Osteoblast (primary cell): ENCODE measurements around the gene TMEM259. TPM values are rescaled to one million over a fixed set of nuclear protein-coding genes. Genes with fewer than 3 reads are reported as not detected.

Experiments used
- DNase-seq: peaks from one replicate; pipeline ENCODE4 v3.0.0; 2011; ENCODE audit warnings: low spot score, mixed read lengths; ENCODE audit not compliant: insufficient read length; ENCODE audit errors: missing footprints
- H2AFZ ChIP-seq: 2 replicates; pipeline ENCODE4 v1.6.0; 2011; ENCODE audit warnings: mild to moderate bottlenecking, low read length
- H3K27ac ChIP-seq: 2 replicates; pipeline ENCODE4 v1.5.1; 2011; ENCODE audit warnings: mild to moderate bottlenecking, low read depth, low read length, moderate library complexity
- H3K27me3 ChIP-seq: 2 replicates; pipeline ENCODE4 v1.6.0; 2012; ENCODE audit warnings: mild to moderate bottlenecking, control low read depth, inconsistent platforms, low read length, moderate library complexity; ENCODE audit not compliant: insufficient read depth
- H3K36me3 ChIP-seq: 2 replicates; pipeline ENCODE4 v1.5.1; 2011; ENCODE audit warnings: mild to moderate bottlenecking, low read length, control low read depth, moderate library complexity; ENCODE audit not compliant: insufficient read depth
- H3K4me1 ChIP-seq: 2 replicates; pipeline ENCODE4 v1.5.1; 2011; ENCODE audit warnings: mild to moderate bottlenecking, low read length, control low read depth, moderate library complexity; ENCODE audit not compliant: insufficient read depth
- H3K4me2 ChIP-seq: 2 replicates; pipeline ENCODE4 v1.6.0; 2011; ENCODE audit warnings: mild to moderate bottlenecking, low read length; ENCODE audit not compliant: insufficient read depth
- H3K4me3 ChIP-seq: fragments of 200-600 bp; sonication (generic); 3 replicates; pipeline ENCODE4 v1.5.1; 2012; ENCODE audit warnings: mild to moderate bottlenecking, low read length, inconsistent platforms; ENCODE audit not compliant: insufficient read depth
- H3K79me2 ChIP-seq: 2 replicates; pipeline ENCODE4 v1.6.0; 2012; ENCODE audit warnings: mild to moderate bottlenecking, low read length, control low read depth, inconsistent platforms; ENCODE audit not compliant: insufficient read depth
- H3K9me3 ChIP-seq: 2 replicates; pipeline ENCODE4 v1.5.1; 2011; ENCODE audit warnings: low read depth, low read length, control low read depth
- H4K20me1 ChIP-seq: 2 replicates; pipeline ENCODE4 v1.6.0; 2012; ENCODE audit warnings: mild to moderate bottlenecking, low read length, control low read depth; ENCODE audit not compliant: insufficient read depth
- CTCF ChIP-seq: IDR thresholded peaks from 2 replicates; pipeline ENCODE4 v1.5.1; 2011; ENCODE audit warnings: mild to moderate bottlenecking, low read depth, low read length, moderate library complexity; ENCODE audit errors: extremely low read depth
- total RNA-seq: library from RNA; depleted of rRNA; stranded (reverse); fragments of >200 nt; gene quantifications from 2 replicates; pipeline ENCODE4 v1.2.3, GENCODE V29; 2012

The TMEM259 gene
- total RNA-seq, 1 donor = 84.0 TPM

- Histone ChIP-seq H3K27me3 (no peaks in the 10 kb centered on the region), H3K36me3 (no peaks in the 10 kb centered on the region), H3K9me3 (no peaks in the 10 kb centered on the region), H4K20me1 (no peaks in the 10 kb centered on the region), H3K79me2 (peaks cover 2% of the 10 kb centered on the region), H2AFZ (no peak overlapping the region), H3K4me1 (peaks cover 6% of the 10 kb centered on the region), H3K4me2 (no peak overlapping the region), H3K27ac (no peak overlapping the region), H3K4me3 (no peak overlapping the region)
- no peak for TF ChIP-seq CTCF
- no peak for DNase-seq
Observed at GRCh38 chr19:979318-979741, 41.6 kb downstream of the TMEM259 start.

GRCh38 chr19:977058-977464 lies 43.9 kb downstream of the TMEM259 start:
- H3K79me2 ChIP-seq = no peaks in the 10 kb centered on the region
- H3K4me3 ChIP-seq = no peak overlapping the region
- no peaks in the 10 kb centered on the region for H4K20me1 ChIP-seq
- H3K36me3 ChIP-seq = peaks cover 7% of the 10 kb centered on the region
- H3K27me3 ChIP-seq = no peaks in the 10 kb centered on the region
- no peak for DNase-seq
- H3K27ac ChIP-seq = no peak overlapping the region
- TF ChIP-seq CTCF = no peak
- no peak overlapping the region for H3K4me2 ChIP-seq
- no peaks in the 10 kb centered on the region for H3K4me1 ChIP-seq
- H3K9me3 ChIP-seq = no peaks in the 10 kb centered on the region
- no peak overlapping the region for H2AFZ ChIP-seq

- no peak overlapping the region for H3K27ac ChIP-seq
- no peak overlapping the region for H3K4me2 ChIP-seq
- no peak for TF ChIP-seq CTCF
- H3K9me3 ChIP-seq = no peaks in the 10 kb centered on the region
- H3K27me3 ChIP-seq = no peaks in the 10 kb centered on the region
- no peaks in the 10 kb centered on the region for H3K4me1 ChIP-seq
- no peak overlapping the region for H3K4me3 ChIP-seq
- H3K36me3 ChIP-seq = peaks cover 8% of the 10 kb centered on the region
- no peaks in the 10 kb centered on the region for H4K20me1 ChIP-seq
- no peak overlapping the region for H2AFZ ChIP-seq
- no peaks in the 10 kb centered on the region for H3K79me2 ChIP-seq
- DNase-seq = no peak
Observed at GRCh38 chr19:976476-976875, 44.4 kb downstream of the TMEM259 start.

GRCh38 chr19:974564-975257 lies 46.2 kb downstream of the TMEM259 start:
- Histone ChIP-seq H3K9me3 (peaks cover 5% of the 10 kb centered on the region), H3K4me1 (no peaks in the 10 kb centered on the region), H2AFZ (no peak overlapping the region), H3K4me3 (no peak overlapping the region), H3K4me2 (no peak overlapping the region), H3K27me3 (no peaks in the 10 kb centered on the region), H3K36me3 (peaks cover 26% of the 10 kb centered on the region), H4K20me1 (no peaks in the 10 kb centered on the region), H3K79me2 (no peaks in the 10 kb centered on the region), H3K27ac (no peak overlapping the region)
- DNase-seq = no peak
- no peak for TF ChIP-seq CTCF
